Lower lobe of right lung (tissue), 2 donors: ENCODE measurements around the gene CTDSP2. TPM values are rescaled to one million over a fixed set of nuclear protein-coding genes. Genes with fewer than 3 reads are reported as not detected.

Experiments
- ATAC-seq, 2 donors: fragments of 200-7000 bp; cut with Tn5 transposase; one replicate each; pipeline ENCODE4 v1.9.1; 2020 to 2022; ENCODE audit warnings: mild to moderate bottlenecking in 2 of 2, moderate library complexity in 2 of 2
- DNase-seq: peaks from one replicate; pipeline ENCODE4 v3.0.0-alpha.2; 2020
- H3K27ac ChIP-seq: fragments of 200-600 bp; one replicate; pipeline ENCODE4 v1.8.0; 2022
- H3K27me3 ChIP-seq: fragments of 200-600 bp; one replicate; pipeline ENCODE4 v1.8.0; 2022; ENCODE audit warnings: low read depth
- H3K36me3 ChIP-seq: fragments of 200-600 bp; one replicate; pipeline ENCODE4 v1.8.0; 2022; ENCODE audit warnings: mild to moderate bottlenecking
- H3K4me1 ChIP-seq: fragments of 200-600 bp; one replicate; pipeline ENCODE4 v1.8.0; 2022
- H3K4me3 ChIP-seq: fragments of 200-600 bp; one replicate; pipeline ENCODE4 v1.8.0; 2022; ENCODE audit warnings: mild to moderate bottlenecking
- H3K9me3 ChIP-seq: fragments of 200-600 bp; one replicate; pipeline ENCODE4 v1.8.0; 2022
- intact Hi-C: fragments of 100-400 bp; cut with DNase I; formaldehyde crosslinking; loops from one replicate; pipeline ENCODE4 v1.11.0; 2022
- total RNA-seq: library from RNA; stranded (reverse); fragmentation: NEBNext Ultra II Directional; extraction: Animal tissue kit (Norgen Biotek cat#: 25700); gene quantifications from one replicate; pipeline ENCODE4 v1.2.1, GENCODE V29; 2021
- TF ChIP-seq, protein P1 (sequence below): fragments of 200-600 bp; IDR thresholded peaks from one replicate; pipeline ENCODE4 v1.8.0; 2022; ENCODE audit warnings: antibody characterized with exemption, mild to moderate bottlenecking
- donor health status: DM: no; HTN: yes; CAD: no; lungs with severe emphysema.

CTDSP2 gene
- total RNA-seq, 1 donor from 2014 or later: 220 TPM

DNA sequence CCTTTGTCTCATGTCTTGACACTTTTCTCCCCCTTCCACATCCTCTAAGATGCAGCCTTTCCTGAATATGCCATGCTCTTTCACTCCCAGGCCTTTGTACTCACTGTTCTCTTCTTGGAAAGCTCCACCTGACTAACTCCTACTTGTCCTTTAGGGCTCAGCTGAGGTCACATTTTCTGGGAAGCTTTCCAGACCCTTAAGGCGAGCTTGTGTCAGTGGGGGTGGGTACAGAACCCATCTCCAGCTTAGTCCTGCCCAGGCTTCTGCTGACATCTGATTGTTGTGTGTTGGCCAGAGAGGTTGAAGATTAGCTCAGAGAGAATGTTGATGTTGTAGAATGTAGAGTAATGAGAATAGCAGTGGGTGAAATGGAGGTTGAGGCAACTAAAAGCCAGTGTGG lies 66.8 kb downstream of the CTDSP2 start:
- no peaks in the 10 kb centered on the region for H3K27me3 ChIP-seq
- no peak overlapping the region for H3K4me3 ChIP-seq
- H3K27ac ChIP-seq: no peak overlapping the region
- intact Hi-C loops: no loop called here
- peaks cover 35% of the 10 kb centered on the region for H3K4me1 ChIP-seq
- TF ChIP-seq, protein P1, sequence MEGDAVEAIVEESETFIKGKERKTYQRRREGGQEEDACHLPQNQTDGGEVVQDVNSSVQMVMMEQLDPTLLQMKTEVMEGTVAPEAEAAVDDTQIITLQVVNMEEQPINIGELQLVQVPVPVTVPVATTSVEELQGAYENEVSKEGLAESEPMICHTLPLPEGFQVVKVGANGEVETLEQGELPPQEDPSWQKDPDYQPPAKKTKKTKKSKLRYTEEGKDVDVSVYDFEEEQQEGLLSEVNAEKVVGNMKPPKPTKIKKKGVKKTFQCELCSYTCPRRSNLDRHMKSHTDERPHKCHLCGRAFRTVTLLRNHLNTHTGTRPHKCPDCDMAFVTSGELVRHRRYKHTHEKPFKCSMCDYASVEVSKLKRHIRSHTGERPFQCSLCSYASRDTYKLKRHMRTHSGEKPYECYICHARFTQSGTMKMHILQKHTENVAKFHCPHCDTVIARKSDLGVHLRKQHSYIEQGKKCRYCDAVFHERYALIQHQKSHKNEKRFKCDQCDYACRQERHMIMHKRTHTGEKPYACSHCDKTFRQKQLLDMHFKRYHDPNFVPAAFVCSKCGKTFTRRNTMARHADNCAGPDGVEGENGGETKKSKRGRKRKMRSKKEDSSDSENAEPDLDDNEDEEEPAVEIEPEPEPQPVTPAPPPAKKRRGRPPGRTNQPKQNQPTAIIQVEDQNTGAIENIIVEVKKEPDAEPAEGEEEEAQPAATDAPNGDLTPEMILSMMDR: no peak
- ATAC-seq (no peak), DNase-seq (no peak)
- peaks cover 19% of the 10 kb centered on the region for H3K36me3 ChIP-seq
- no peaks in the 10 kb centered on the region for H3K9me3 ChIP-seq

DNA sequence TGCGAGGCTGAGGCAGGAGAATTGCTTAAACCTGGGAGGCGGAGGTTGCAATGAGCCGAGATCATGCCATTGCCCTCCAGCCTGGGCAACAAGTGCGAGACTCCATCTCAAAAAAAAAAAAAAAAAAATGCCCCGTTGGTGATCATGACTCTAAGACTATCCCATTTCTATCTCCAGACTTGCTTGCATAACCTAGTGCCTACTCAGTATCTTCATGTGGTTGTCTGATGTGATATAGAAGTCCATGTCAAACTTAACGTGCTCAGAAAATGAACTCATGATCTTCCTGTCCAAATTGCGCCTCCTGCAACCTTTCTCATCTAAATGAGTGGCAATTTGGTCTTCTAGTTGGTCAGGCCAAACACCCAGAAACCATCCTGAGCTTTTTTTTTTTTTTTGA lies 68.6 kb downstream of the CTDSP2 start:
- Histone ChIP-seq H3K27me3 (no peaks in the 10 kb centered on the region), H3K9me3 (no peaks in the 10 kb centered on the region), H3K4me1 (peaks cover 29% of the 10 kb centered on the region), H3K4me3 (no peak overlapping the region), H3K27ac (no peak overlapping the region), H3K36me3 (peaks cover 10% of the 10 kb centered on the region)
- intact Hi-C loops: no loop called here
- ATAC-seq (no peak), DNase-seq (no peak)
- TF ChIP-seq, protein P1: no peak

DNA sequence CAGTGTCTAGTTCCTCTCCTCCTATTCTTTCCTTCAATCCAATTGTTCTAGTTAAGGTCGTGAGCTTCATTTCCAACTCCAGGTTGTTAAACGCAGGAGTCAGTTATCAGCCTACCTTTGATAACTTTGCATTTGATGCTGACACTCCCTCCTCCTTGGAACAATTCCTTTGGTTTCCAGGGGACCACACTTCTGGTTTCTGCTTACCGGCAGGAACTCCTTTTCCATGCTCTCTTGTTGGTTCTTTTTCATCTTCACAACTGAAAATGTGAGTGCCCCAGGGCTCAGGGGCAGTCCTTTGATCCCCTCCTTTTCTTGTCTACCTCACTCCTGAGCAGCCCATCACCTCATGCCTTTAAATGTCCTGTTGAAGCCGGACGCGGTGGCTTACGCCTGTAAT lies 69.2 kb downstream of the CTDSP2 start:
- no peaks in the 10 kb centered on the region for H3K27me3 ChIP-seq
- no peaks in the 10 kb centered on the region for H3K9me3 ChIP-seq
- peaks cover 27% of the 10 kb centered on the region for H3K4me1 ChIP-seq
- TF ChIP-seq, protein P1: no peak
- peaks cover 10% of the 10 kb centered on the region for H3K36me3 ChIP-seq
- intact Hi-C loops: no loop called here
- H3K4me3 ChIP-seq: no peak overlapping the region
- ATAC-seq (no peak), DNase-seq (no peak)
- H3K27ac ChIP-seq: no peak overlapping the region

DNA sequence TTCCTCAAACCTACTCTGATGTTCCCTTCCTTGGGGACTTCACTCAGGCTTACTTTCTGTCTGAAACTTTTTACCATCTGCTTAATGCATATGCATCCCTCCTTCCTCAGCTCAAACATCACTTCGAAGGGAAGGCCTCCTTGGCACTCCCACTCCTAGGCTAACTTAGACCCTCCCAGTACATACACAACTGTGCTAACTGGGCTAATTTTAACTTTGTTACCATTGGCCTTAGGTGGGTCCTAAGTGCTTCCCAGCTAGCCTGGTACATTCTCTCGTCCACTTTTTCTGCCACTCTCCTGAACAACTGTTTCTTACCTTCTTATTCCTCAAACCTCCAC lies 70.3 kb downstream of the CTDSP2 start:
- Histone ChIP-seq H3K4me3 (no peak overlapping the region), H3K27me3 (no peaks in the 10 kb centered on the region), H3K27ac (no peak overlapping the region), H3K36me3 (peaks cover 10% of the 10 kb centered on the region), H3K9me3 (no peaks in the 10 kb centered on the region), H3K4me1 (peaks cover 21% of the 10 kb centered on the region)
- TF ChIP-seq, protein P1: no peak
- DNase-seq (no peak), ATAC-seq (no peak)
- intact Hi-C loops: no loop called here

DNA sequence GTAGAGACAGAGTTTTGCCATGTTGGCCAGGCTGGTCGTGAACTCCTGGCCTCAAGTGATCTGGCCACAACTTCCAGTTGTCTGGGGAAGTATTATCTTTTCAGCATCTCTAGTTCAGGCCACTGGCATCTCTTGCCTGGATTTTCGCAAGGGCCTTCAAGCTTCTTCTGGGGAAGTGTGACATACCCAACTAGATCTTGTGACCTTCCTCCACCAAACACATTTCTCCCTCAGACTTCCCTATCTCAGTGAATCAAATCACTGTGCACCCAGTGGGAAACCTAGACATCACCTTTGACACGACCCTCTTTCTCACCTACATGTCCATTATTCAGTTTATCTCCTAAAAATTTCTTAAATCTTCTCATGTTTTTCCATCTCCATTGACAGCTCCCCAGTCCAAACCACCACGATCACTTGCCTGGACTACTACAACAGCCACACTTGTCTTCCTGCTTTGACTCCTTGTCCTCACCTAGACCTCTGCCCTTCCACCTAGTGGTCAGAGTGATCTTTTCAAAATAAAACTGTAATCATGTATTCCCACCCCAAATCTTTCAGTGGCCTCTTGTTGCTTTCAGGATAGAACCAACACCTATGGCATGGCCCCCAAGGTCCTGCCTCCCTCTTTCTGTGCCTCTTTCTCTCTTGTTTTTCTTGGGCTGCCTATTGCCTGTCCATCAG lies 70.8 kb downstream of the CTDSP2 start:
- ATAC-seq (no peak), DNase-seq (no peak)
- Histone ChIP-seq H3K27ac (no peak overlapping the region), H3K4me1 (peaks cover 22% of the 10 kb centered on the region), H3K36me3 (peaks cover 10% of the 10 kb centered on the region), H3K9me3 (no peaks in the 10 kb centered on the region), H3K27me3 (no peaks in the 10 kb centered on the region), H3K4me3 (no peak overlapping the region)
- intact Hi-C loops: no loop called here
- TF ChIP-seq, protein P1: no peak
